ENCODE measurements around the gene SLC2A4.

Gene SLC2A4

GRCh38 chr17:7285679-7286078 lies 4.2 kb downstream of the SLC2A4 start:
- no peak overlapping the region for H3K4me3 ChIP-seq (ENCODE audit: low read depth, low read length)
- in situ Hi-C loops (cut with HindIII; ENCODE audit: low sequenced_read_pairs) = no loop called here
- TF ChIP-seq, protein P1, sequence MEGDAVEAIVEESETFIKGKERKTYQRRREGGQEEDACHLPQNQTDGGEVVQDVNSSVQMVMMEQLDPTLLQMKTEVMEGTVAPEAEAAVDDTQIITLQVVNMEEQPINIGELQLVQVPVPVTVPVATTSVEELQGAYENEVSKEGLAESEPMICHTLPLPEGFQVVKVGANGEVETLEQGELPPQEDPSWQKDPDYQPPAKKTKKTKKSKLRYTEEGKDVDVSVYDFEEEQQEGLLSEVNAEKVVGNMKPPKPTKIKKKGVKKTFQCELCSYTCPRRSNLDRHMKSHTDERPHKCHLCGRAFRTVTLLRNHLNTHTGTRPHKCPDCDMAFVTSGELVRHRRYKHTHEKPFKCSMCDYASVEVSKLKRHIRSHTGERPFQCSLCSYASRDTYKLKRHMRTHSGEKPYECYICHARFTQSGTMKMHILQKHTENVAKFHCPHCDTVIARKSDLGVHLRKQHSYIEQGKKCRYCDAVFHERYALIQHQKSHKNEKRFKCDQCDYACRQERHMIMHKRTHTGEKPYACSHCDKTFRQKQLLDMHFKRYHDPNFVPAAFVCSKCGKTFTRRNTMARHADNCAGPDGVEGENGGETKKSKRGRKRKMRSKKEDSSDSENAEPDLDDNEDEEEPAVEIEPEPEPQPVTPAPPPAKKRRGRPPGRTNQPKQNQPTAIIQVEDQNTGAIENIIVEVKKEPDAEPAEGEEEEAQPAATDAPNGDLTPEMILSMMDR (IDR thresholded peaks at IDR 0.05; ENCODE audit: low read depth, low read length) = no peak
- DNase-seq (ENCODE audit: low read depth, low spot score) = no peak

DNA sequence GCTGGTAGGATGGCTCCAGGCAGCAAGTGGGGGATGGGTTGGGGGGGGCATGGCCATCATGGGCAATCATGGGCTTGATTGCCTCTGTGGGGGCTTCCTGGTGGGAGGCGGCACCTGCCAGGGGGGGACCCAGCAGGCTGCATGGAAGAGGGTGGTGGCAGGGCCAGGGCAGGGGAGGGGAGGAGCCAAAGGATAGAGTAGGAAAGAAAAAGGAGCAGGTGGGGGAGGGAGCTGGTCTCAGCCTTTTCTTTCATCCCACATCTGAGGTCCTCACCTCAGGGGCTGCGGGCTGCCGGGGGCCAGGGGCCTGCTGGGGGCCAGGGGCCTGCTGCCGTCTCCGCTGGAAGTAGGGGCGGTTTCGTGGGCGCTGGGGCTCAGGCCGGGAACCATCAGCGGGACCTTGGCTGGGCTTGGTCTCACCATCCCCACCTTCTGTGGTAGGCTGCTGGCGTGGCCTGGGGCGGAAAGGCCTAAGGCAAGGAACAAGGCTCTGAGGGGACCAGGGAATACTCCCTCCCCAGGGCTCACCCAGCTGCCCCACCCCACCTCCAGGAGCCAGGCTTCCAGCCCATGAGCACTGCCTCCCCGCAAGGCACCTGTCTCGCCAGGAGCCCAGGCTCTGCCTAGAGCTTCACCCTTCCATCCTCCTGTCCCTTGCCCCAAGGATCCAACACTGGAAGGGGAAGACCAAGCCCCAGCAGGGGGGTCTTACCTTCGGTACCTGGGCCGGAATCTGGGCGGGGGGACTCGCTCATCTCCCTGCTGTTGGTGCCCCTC lies 7.9 kb downstream of the SLC2A4 start:
- TF ChIP-seq, protein P1 (IDR thresholded peaks at IDR 0.05; ENCODE audit: low read depth, low read length) = no peak
- DNase-seq (ENCODE audit: low read depth, low spot score) = no peak
- no peak overlapping the region for H3K4me3 ChIP-seq (ENCODE audit: low read depth, low read length)
- in situ Hi-C loops (cut with HindIII; ENCODE audit: low sequenced_read_pairs) = no loop called here

GRCh38 chr17:7290166-7290565 lies 8.6 kb downstream of the SLC2A4 start:
- in situ Hi-C loops (cut with HindIII; ENCODE audit: low sequenced_read_pairs) = no loop called here
- TF ChIP-seq, protein P1 (IDR thresholded peaks at IDR 0.05; ENCODE audit: low read depth, low read length) = no peak
- H3K4me3 ChIP-seq (ENCODE audit: low read depth, low read length) = no peak overlapping the region
- DNase-seq (ENCODE audit: low read depth, low spot score) = no peak

- in situ Hi-C loops (cut with HindIII; ENCODE audit: low sequenced_read_pairs) = no loop called here
- TF ChIP-seq, protein P1 (IDR thresholded peaks at IDR 0.05; ENCODE audit: low read depth, low read length) = no peak
- no peak overlapping the region for H3K4me3 ChIP-seq (ENCODE audit: low read depth, low read length)
- no peak for DNase-seq (ENCODE audit: low read depth, low spot score)
Measured at GRCh38 chr17:7290685-7291084, 9.2 kb downstream of the SLC2A4 start.

- H3K4me3 ChIP-seq (ENCODE audit: low read depth, low read length) = no peak overlapping the region
- TF ChIP-seq, protein P1 (IDR thresholded peaks at IDR 0.05; ENCODE audit: low read depth, low read length) = no peak
- no peak for DNase-seq (ENCODE audit: low read depth, low spot score)
- in situ Hi-C loops (cut with HindIII; ENCODE audit: low sequenced_read_pairs) = no loop called here
Measured at GRCh38 chr17:7292194-7292593, 10.7 kb downstream of the SLC2A4 start.

- H3K4me3 ChIP-seq (ENCODE audit: low read depth, low read length) = no peak overlapping the region
- TF ChIP-seq, protein P1 (IDR thresholded peaks at IDR 0.05; ENCODE audit: low read depth, low read length) = no peak
- in situ Hi-C loops (cut with HindIII; ENCODE audit: low sequenced_read_pairs) = no loop called here
- no peak for DNase-seq (ENCODE audit: low read depth, low spot score)
Measured at GRCh38 chr17:7292729-7293128, 11.2 kb downstream of the SLC2A4 start.
